Measurements from ENCODE around the gene NR1D2. TPM values are rescaled to one million over a fixed set of nuclear protein-coding genes. Genes with fewer than 3 reads are reported as not detected.

NR1D2 gene
- total and polyA plus RNA-seq, 8 donors = 5.5 to 105 (median 19.8) TPM

- Histone ChIP-seq H3K27ac (no peak overlapping the region), H3K4me1 (no peaks in the 10 kb centered on the region), H3K4me3 (no peak overlapping the region), H3K9me3 (no peaks in the 10 kb centered on the region), H3K36me3 (no peaks in the 10 kb centered on the region), H3K27me3 (no peaks in the 10 kb centered on the region)
- DNase-seq = no peak
- TF ChIP-seq CTCF (IDR thresholded peaks at IDR 0.05) = no peak
- no peak for TF ChIP-seq POLR2AphosphoS5 (IDR thresholded peaks at IDR 0.05)
- TF ChIP-seq EP300 (IDR thresholded peaks at IDR 0.05) = no peak
- no peak for TF ChIP-seq POLR2A (IDR thresholded peaks at IDR 0.05)
- intact Hi-C loops (cut with DNase I; ENCODE audit: low total_unique reads) = no loop called here
- WGBS, 5 donors = 91 to 93% (median 92%) methylated on average over 15 to 26 of the region's 26 CpGs
Measured at GRCh38 chr3:24018784-24019570, 73.9 kb downstream of the NR1D2 start.

DNA sequence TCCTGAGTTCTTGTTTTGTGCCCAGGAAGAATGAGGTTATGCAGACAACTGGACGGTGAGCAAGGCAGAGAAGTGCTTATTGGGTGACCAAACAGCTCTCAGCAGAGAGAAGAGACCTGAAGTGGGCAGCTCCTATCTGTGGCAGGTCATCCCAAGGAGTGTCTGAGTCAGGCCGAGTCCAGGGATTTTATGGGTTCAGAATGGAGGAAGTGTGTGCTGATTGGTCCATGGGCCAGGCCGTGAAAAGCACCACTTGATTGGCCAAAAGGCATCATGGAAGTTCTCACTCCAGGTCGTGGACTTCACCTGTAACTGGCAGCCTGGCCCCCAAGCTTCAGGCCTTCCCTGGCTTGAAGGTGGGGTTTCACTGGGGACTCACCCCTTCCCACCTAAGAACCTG is 74.5 kb downstream of the NR1D2 start:
- no peaks in the 10 kb centered on the region for H3K27me3 ChIP-seq
- no peak for DNase-seq
- TF ChIP-seq EP300 (IDR thresholded peaks at IDR 0.05) (no peak), POLR2A (IDR thresholded peaks at IDR 0.05) (no peak), CTCF (IDR thresholded peaks at IDR 0.05) (no peak), POLR2AphosphoS5 (IDR thresholded peaks at IDR 0.05) (no peak)
- intact Hi-C loops (cut with DNase I; ENCODE audit: low total_unique reads) = no loop called here
- H3K36me3 ChIP-seq = no peaks in the 10 kb centered on the region
- no peaks in the 10 kb centered on the region for H3K4me1 ChIP-seq
- 78 to 96% (median 82%) methylated on average over 4 of the region's 4 CpGs for WGBS, 5 donors
- H3K9me3 ChIP-seq = no peaks in the 10 kb centered on the region
- H3K4me3 ChIP-seq = no peak overlapping the region
- H3K27ac ChIP-seq = no peak overlapping the region

- Histone ChIP-seq H3K27ac (no peak overlapping the region), H3K9me3 (no peaks in the 10 kb centered on the region), H3K36me3 (no peaks in the 10 kb centered on the region), H3K4me3 (no peak overlapping the region), H3K27me3 (no peaks in the 10 kb centered on the region), H3K4me1 (no peaks in the 10 kb centered on the region)
- WGBS, 5 donors = 88 to 100% (median 94%) methylated on average over 9 to 20 of the region's 20 CpGs
- DNase-seq = no peak
- intact Hi-C loops (cut with DNase I; ENCODE audit: low total_unique reads) = no loop called here
- no peak for TF ChIP-seq POLR2A (IDR thresholded peaks at IDR 0.05)
- no peak for TF ChIP-seq EP300 (IDR thresholded peaks at IDR 0.05)
- TF ChIP-seq CTCF (IDR thresholded peaks at IDR 0.05) = no peak
- TF ChIP-seq POLR2AphosphoS5 (IDR thresholded peaks at IDR 0.05) = no peak
Measured at GRCh38 chr3:24020036-24020691, 75.1 kb downstream of the NR1D2 start.

GRCh38 chr3:24023197-24023596 is 78.1 kb downstream of the NR1D2 start:
- H3K27ac ChIP-seq = no peak overlapping the region
- DNase-seq = no peak
- no peaks in the 10 kb centered on the region for H3K27me3 ChIP-seq
- H3K4me1 ChIP-seq = no peaks in the 10 kb centered on the region
- intact Hi-C loops (cut with DNase I; ENCODE audit: low total_unique reads) = no loop called here
- no peaks in the 10 kb centered on the region for H3K9me3 ChIP-seq
- no peak for TF ChIP-seq EP300 (IDR thresholded peaks at IDR 0.05)
- TF ChIP-seq POLR2AphosphoS5 (IDR thresholded peaks at IDR 0.05) = no peak
- TF ChIP-seq POLR2A (IDR thresholded peaks at IDR 0.05) = no peak
- TF ChIP-seq CTCF (IDR thresholded peaks at IDR 0.05) = no peak
- H3K4me3 ChIP-seq = no peak overlapping the region
- no peaks in the 10 kb centered on the region for H3K36me3 ChIP-seq
- WGBS, 5 donors = 81 to 94% (median 88%) methylated on average over 3 of the region's 3 CpGs

Measured in stomach (tissue), 9 donors.